Stimulated activated CD4-positive, alpha-beta T cell treated with anti-CD3 and anti-CD28 coated beads, TNF-alpha, amount 100 ng/mL, for 1 hour (primary cell): ENCODE data around the gene KLHL29.

Experiments used
- DNase-seq, 3 donors: peaks; one replicate each; pipeline ENCODE4 v3.0.0-alpha.2; 2020; ENCODE audit warnings: low read depth in 3 of 3, low spot score in 1 of 3

KLHL29 gene

DNA sequence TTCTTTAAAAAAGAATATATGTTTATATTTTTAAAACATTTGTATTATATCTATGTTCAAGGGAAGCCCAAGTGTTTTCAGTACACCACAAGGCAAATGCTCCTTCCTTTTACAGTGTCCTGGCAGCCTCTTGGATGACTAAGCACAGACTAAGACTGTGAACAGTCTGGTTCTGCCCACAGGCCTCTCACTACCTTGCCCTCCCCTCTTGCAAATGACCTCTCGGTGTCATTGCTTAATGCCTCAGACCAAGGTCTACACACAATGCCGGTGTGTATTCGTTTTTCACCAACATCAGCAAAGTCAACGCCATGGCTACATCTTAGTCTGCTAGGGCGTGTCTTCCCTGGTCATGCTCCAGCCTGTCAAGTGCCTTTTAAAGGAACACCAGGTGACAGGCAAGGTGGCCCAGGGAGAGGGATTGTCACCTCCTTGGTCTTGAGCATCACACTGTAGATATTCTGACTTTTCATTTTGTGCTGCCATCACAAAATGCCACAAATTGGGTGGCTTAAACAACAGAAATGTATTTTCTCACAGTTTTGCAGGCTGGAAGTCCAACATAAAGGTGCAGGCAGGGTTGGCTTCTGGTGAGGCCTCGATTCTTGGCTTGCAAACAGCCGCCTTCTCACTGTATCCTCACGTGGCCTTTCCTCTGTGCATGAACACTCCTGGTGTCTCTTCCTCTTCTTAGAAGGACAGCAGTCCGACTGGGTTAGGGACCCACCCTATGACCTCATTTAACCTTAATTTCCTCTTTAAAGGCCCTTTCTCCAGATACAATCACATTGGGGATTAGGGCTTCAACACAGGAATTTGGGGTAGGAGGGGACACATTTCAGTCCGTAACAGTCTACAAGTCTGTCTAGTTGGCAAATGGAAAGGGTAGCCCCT, 266.5 kb downstream of the KLHL29 start:
- DNase-seq: no peak

DNA sequence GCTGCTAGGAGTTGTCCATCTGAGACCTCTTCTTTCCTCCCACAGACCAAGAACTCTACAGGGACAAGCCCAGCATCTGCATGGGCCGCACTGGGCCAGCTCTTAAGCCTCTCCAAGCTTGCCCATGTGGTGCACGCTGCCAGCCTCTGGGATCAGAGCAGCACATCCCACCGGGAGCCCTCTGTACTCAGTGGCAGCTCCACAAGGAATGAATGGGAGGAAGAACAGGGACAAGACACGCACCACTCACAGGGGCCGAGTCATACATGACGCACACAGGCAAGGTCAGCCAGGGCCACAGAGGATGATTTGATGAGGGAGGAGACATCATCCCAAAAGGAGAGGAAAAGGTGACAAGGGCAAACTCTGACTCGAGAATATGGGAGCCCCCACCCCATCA, 268.3 kb downstream of the KLHL29 start:
- no peak for DNase-seq

DNA sequence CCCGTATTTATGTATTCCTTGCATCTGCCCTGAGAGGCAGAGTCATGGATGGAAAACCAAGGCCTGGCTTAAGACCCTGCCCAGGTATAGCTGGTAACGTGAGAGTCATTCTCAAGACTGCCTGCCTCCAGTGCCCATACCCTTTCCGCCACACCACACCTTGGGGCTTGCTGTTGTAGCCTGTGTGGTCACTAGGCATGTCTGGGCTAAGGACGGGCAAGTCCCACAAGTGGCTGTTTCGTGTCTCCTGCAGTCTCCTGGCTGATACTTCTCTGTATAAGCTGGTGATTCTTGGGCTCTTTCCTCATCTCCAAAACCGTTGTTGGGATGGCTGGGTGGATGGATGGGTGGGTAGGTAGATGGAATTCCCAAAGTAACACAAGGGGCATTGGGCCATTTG, 269.8 kb downstream of the KLHL29 start:
- DNase-seq: no peak

DNA sequence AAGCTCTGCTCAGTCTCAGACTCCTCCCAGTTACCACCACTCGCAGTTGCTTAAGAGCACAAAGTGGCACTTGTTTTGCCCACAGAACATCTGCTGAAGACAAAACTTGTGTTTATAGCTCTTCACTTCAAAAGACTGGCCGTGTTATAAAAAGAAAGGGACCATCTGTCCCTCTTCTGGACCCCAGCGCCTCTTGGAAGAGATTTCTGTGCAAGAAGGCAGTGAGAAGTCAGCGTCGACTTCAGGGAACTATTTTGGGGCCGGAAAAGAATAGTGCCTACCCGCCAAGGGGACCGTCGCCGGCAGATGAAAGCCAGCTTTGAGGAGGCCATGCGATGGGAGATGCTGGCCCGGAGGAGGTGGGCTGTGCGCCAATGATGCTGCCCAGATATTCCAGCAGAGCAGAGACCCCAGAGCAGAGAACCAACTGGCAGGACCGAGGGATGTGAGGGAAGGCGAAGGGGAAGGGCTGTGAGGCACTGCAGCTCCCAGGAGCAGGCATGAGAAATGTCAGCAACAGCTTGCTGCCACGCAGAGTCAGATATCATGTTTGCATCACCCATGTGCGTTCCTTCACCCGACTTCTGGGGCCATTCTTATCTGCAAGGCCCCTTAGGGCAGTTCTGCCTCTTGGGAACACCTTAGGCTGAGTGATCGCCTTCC, 271.1 kb downstream of the KLHL29 start:
- DNase-seq: no peak

DNA sequence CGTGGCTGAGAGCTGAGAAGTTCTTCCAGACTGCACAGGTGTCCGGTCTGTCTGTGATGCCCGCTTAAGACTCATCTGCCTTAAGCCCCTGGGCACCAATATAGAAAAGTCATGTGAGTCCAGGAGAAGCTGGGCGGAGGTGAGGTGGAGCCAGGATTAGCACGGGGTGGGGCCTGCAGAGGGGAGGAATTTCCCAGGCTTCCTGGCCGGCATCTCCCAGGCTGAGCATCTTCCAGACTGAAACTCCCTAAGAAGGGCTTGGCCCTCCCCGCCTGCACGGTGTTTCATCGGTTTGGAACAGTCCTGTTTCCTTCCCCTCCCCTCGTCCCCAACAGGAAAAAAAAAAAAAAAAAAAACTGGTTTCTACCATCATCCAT, 271.6 kb downstream of the KLHL29 start:
- DNase-seq: no peak

DNA sequence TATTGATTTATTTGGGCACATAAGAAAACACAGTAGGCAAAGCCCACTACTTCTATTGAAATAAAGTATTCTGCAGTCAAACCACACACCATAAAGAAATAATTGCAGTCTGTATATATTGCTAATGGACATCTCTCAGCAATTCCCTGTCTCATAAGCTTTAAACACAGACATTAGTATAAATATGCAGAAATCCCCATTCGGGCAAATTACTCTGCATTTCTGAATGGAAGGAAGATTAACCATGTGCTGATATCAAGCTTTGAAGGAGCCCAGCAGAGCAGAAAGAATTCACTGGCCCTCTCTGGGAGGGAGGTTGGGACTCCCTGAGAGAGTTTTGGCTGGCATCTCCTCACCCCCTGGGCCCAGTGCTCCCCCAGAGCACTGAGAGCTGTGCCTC, 272.4 kb downstream of the KLHL29 start:
- no peak for DNase-seq

DNA sequence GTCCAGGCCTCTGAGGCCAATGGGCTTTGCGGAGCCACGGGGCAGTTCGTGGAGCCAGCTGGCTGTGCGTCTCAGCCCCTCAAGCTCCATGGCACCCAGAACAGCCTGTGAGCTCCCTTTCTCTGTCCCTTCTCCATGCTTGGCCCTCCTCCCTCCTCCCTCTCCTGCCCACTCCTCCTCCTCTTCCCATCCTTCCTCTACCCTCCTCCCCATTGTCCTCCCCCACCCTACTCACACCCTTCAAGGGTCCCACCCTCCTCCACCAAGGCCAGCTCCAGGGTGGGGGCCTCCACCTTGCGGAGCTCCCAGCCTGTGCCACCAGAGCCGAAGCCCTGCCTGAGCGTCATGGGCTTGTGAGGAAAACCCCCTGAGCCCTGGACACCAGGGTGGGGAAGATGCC, 273.0 kb downstream of the KLHL29 start:
- DNase-seq: no peak

DNA sequence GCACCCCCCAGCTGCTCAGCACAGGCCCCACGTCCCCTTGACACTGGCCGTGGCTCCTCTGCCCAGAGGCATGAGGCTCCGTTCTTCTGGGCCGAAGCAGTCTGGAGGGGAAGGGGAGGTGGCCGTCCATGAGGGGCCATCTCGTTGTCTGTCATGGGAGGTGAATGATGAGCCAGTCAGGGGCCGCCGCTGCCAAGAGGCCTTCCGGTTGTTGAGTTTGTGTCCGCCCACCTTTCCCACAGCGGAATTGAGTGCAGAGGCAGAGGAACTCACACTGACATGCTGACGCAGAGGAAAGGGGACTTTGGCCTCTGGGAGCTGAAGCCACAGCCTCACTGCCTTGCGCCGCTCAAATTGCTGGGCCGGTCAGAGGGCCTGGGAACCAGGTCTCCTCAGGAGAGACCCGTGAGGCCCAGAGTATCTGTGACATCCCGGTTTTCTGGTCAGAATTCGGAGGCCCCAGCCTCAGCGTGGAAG, 273.5 kb downstream of the KLHL29 start:
- no peak for DNase-seq

DNA sequence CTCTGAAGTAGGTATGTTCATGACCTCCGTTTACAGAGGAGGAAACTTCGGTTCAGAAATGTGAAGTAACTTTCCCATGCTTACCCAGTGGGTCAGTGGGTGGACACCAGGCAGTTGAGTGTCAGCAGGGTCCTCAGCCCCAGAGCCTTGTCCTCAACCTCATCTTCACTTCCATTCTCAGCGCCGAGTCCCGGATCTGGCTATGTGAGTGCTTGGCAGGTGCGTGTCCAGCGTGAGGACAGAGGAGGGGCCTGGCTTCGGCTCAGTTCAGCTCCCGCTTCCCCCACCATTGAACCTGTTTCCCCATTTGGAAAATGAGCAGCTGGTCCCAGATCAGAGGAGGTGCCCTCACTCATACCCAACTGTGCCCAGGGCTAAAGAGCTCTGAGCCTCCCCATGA, 274.3 kb downstream of the KLHL29 start:
- no peak for DNase-seq

DNA sequence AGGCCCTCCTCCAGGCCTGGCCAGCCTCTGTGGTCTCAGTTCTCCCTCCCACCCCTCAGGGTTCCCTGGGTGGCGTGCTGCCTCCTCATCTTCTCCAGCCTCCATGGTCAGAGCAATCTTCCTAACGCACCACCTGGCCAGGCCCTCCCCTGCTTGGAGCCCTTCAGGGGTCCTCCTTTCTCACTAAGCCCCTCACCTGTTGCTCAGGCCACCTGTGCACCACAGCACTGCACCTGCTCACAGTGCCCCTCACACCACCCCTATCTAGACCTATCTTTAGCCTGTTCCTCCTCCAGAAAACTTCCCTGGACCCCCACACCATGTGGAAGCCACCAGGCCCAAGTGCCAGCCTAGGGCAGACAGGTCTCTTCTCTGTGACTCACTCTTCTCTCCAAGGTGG, 274.8 kb downstream of the KLHL29 start:
- DNase-seq: no peak

DNA sequence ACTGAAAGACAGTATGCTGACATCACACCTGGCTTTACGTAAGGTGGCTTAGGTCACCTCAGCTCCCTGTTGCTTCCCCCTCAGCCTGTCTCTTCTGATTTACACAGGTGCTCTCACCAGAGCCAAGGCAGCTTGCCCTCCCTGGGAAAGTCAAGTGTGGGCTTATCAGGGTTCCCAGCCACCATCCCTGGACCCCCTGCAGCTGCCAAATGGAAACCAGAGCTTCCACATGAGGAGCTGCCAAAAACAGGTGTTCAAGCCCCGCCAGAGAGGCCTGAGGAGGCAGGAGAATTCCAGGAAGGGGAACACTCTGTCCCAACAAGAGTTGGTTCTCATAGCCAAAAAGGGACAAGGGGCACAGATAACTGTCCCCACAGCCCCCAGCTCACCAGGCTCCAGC, 275.3 kb downstream of the KLHL29 start:
- no peak for DNase-seq

DNA sequence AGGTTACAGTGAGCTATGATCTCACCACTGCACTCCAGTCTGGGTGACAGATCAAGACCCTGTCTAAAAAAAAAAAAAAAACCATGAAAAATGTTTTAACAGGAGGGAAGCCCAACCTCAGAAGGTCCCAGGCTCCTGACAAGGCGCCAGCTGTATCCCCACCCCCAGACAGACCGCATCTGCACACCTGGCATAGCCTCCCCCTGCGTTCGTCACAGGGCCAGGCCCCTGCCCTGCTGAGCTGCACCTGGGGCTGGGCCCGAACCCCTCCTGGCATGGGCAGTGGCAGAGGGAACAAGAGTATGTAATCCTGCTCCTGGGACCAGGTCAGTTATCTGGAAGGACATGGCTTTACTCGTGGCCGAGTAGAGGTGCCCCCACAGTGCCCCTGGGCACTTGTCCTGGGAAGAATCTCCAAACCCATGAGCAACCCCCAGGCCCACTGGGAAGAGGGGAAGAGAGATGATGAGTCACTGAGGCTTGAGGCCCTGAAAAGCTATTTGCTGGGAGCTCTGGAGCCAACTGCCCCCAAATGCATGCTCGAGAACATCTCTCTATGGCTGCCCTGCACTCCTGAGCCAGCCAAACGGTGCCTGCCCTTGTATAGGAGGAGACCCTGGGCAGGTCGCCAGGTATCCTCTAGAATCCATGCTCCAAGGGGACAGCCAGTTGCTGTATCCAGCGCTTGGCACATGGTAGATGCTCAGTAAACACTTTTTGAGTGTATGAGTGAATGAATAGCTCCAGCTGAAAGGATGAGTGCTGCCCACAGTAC, 276.5 kb downstream of the KLHL29 start:
- DNase-seq: no peak

DNA sequence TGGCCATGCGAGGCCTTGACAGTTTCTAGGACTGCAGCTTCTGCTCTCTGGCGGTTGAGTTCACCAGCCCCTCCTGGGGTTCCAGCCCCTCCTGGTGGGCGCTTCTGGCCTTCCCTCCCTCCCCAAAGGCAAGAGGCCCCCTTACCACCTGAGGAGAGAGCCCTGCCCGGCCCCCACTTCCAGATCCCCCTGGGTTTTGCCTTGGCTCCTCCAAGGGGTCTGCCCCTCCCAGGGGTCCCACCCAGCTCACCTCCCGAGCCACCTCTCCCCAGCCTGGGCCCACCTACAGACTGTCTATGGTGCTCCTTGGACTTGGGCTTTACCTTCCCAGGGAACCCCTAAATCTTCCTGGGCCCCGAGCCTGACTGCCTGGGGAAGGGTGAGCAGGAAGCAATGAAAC, 277.5 kb downstream of the KLHL29 start:
- DNase-seq: no peak

DNA sequence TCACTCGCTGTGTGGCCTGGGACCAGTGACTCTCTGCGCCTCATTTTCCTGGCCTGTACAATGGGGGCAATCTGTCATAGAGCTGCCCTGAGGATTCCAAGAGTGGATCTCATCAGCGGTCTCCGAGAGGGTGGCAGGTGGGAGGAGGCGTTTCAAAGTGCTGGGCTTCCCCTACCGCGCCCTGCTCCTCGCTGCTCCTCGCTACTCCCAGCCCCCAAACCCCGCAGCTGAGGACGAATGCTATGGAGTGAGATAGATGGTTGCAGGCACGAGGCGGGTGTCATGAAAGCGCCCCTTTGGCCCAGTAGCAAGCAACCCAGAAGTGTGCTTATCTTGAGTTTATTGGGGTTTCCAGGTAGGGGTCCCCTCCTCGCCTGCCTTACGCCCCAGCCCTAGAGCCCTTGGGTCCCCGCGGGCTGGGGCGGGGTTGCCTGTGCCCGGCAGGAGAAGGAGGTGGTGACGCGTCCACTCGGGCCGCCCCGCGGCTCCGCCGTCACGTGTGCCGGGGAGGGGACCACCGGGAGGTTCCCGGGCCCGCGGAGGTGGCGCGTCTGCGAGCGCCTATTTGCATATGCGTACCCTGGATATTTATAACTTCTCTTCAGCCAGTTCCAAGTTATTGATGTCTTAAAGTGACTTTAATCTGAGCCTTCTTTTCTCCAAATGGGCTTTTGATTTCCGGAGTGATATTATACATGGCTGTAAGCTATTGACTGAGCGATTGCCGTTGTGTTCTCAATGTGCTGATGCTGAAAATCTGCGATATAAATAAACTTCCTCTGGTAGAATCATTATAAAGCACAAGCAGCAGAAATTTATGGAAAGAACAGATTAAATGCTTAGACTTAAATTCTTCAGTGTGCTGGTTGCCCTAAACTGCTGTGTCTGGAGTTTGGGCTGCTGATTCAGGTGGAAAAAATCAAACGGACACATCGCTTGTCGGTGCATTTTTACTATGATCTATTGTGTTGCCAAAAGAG, 278.3 kb downstream of the KLHL29 start:
- no peak for DNase-seq

DNA sequence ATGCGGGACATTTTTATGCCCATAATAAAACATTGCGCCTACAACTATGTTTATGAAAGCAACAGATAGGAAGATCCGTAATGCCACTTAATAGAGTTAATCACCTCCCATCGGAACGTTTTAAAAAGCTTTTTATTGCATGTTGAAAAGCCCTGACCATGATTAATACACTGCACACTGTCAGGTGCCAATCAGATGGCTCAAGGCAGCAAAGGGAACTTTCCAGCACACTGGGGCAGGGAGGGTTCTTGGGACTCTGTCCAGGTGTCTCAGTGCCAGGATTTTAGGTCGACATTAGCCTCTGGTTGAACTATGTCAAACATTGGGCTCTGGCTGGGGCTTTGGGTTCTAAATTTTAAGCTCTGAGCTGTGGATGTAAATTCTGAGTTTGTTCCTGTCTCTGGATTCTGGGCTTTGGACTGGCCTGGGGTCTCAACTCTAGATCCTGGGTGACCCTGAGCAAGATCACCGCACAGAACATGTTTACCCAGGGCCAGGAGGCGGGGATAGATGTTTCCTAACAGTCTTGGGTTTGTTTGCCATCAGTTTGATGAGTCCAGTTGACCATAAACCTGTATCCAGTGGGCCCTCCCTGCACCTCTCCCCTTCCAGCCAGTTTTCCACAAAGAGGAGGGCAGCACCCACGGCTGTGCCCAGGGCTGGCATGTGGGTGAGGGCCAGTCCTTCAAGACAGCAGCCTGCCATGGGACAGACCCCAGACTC, 279.2 kb downstream of the KLHL29 start:
- DNase-seq: no peak

DNA sequence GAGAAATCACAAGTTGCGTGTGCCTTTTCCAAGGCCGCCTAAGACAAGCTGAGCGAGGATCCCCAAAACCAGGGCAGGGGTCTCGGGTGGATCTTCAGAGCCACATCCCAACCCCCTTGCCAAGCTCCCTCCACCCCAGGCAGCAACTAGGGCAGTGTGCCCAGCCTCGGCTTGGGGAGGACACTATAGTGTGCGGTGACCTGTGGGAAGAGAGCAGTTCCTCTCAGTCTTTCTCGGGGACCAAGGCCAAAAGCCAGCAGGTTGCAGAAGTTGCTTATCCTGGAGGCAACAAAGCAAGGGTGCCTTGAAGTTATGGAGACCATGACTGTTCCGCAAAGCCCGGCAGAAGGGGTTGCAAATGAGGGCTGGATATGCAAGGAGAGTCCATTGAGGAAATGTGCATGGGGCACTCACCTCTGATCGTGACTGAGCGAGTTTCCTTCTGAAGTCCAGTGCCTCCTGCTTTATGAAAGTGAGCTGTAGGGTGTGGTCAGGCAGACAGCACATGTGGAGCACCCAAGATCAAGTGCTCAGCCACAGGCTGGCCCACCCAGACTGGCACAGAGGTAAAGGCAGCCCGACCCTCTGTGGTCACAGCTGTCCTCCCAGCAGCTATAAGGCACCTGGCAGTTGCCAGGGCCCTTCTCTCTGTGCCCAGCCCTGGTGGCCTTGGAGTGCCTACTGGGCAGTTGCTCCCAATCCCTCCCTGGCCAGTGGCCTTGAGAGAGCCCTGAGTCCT, 281.4 kb downstream of the KLHL29 start:
- no peak for DNase-seq

DNA sequence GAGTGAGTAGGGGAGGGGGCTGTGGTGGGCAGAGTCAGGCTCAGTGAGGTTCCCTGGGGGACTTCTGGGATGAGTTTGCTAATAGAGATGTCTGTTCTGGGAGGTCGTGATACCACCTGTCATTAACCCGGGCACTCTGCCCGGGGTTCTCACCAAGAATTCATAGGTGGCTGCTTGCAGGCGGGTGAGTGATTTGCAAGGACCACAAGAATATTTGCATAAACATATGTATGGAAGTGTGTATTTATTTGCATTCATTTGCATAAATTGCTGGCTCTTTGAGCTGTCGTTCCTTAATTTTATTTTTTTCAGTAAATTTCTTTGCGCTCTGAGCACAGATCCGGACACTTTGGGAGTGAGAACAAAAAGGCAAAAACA, 282.0 kb downstream of the KLHL29 start:
- no peak for DNase-seq

DNA sequence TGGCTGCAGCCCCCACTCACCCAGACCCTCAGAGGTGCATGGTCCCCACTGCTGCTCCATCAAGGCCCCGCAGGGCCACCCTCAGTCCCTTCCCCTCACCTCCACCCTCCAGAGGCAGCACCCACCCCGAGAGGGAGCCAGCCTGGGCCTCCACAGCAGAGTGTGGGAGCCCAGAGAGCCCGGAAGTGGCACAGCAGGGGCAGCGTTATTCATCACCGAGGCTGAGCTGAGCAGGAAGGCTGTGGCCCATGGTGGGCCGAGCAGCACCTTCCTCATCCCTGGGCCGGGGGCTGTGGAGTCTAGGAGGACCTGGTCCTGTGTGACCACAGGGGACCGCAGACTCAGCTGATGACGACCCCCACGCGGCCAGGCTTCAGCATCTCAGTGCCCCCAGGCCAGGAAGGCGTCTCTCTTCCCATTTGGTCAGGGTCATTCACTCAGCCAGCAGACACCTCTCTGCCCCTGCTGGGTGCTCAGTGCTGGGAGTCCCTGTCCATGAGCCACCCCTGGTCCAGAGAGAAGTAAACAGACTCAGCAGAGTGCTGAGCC, 283.9 kb downstream of the KLHL29 start:
- no peak for DNase-seq
